Cardiac muscle cell (in vitro differentiated cells and primary cell): ENCODE results near the gene LENG8. TPM values are rescaled to one million over a fixed set of nuclear protein-coding genes. Genes with fewer than 3 reads are reported as not detected.

Source experiments
- DNase-seq, 2 donors: peaks; one replicate each; pipeline versions ENCODE4 v3.0.0 to v3.0.0-alpha.2; 2010 to 2017; ENCODE audit warnings: low read depth in 1 of 2, low spot score in 1 of 2
- H3K27ac ChIP-seq: fragments of 200-600 bp; sonication (generic); 2 replicates; pipeline ENCODE4 v1.5.1; 2016
- H3K27me3 ChIP-seq: fragments of 200-600 bp; sonication (generic); 2 replicates; pipeline ENCODE4 v1.6.0; 2016; ENCODE audit warnings: control low read depth
- H3K36me3 ChIP-seq: fragments of 200-600 bp; sonication (generic); 2 replicates; pipeline ENCODE4 v1.5.1; 2016; ENCODE audit warnings: control low read depth
- H3K4me1 ChIP-seq: fragments of 200-600 bp; sonication (generic); 2 replicates; pipeline ENCODE4 v1.8.1; 2017; ENCODE audit warnings: low read depth, mild to moderate bottlenecking, mixed run types
- H3K4me3 ChIP-seq: fragments of 200-600 bp; sonication (generic); 2 replicates; pipeline ENCODE4 v1.5.1; 2016; ENCODE audit warnings: mild to moderate bottlenecking
- H3K9me3 ChIP-seq: fragments of 200-600 bp; sonication (generic); 2 replicates; pipeline ENCODE4 v1.5.1; 2017; ENCODE audit warnings: low read depth, mild to moderate bottlenecking, control low read depth
- polyA plus RNA-seq: library from polyadenylated mRNA; unstranded; fragments of >200 nt; fragmentation: Nextera tagmentation; extraction: Ambion mirVana; gene quantifications from 2 replicates; pipeline ENCODE4 v1.2.1, GENCODE V29; 2016
- total RNA-seq: library from RNA; depleted of rRNA; stranded (reverse); fragments of >200 nt; gene quantifications from 2 replicates; pipeline ENCODE4 v1.2.3, GENCODE V29; 2016
- TF ChIP-seq, protein P1 (sequence below): IDR thresholded peaks from 2 replicates; pipeline ENCODE4 v1.5.1; 2012; ENCODE audit warnings: low read depth, mild to moderate bottlenecking, low read length

Gene LENG8
- total and polyA plus RNA-seq, 2 experiments from 2014 or later: 78.4 to 171 TPM

DNA sequence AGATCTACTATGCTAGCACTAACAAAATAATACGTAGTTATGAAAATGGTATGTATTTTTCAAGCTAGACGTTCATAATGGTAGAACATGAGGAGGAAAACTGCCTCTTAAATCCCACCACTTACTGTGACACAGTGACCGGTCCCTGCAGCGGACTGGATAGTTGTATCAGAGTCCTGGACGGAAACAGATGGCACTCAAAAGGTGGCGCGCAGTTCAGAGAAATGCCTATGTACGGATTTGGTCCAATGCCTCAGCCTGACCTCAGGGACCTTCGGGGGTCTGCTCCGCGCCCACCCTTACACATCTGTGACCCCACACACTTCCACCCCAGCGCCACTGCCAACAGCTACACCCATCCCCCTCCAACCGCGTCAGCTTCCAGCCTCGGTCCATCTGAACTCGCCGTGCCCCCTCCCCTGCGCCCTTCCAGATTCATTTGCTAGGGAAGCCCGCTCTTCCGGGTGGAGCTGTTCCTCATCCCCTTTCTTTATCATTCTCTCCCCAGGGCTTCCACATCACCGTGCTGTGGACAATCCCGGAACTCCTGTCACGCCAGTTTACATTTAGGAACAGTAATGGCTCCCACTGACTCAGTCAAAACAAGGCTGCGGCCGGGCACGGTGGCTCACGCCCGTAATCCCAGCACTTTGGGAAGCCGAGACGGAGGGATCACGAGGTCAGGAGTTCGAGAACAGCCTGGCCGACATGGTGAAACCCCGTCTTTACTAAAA, 792 bp upstream of the LENG8 start:
- TF ChIP-seq, protein P1, sequence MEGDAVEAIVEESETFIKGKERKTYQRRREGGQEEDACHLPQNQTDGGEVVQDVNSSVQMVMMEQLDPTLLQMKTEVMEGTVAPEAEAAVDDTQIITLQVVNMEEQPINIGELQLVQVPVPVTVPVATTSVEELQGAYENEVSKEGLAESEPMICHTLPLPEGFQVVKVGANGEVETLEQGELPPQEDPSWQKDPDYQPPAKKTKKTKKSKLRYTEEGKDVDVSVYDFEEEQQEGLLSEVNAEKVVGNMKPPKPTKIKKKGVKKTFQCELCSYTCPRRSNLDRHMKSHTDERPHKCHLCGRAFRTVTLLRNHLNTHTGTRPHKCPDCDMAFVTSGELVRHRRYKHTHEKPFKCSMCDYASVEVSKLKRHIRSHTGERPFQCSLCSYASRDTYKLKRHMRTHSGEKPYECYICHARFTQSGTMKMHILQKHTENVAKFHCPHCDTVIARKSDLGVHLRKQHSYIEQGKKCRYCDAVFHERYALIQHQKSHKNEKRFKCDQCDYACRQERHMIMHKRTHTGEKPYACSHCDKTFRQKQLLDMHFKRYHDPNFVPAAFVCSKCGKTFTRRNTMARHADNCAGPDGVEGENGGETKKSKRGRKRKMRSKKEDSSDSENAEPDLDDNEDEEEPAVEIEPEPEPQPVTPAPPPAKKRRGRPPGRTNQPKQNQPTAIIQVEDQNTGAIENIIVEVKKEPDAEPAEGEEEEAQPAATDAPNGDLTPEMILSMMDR: no peak
- no peaks in the 10 kb centered on the region for H3K9me3 ChIP-seq
- no peaks in the 10 kb centered on the region for H3K27me3 ChIP-seq
- peaks cover 21% of the 10 kb centered on the region for H3K36me3 ChIP-seq
- peaks cover 13% of the 10 kb centered on the region for H3K4me1 ChIP-seq
- peak overlapping the region; percentile 86 for H3K27ac ChIP-seq
- peak overlapping the region; percentile 63 for H3K4me3 ChIP-seq
- DNase-seq: peak; percentile 69 to 72

DNA sequence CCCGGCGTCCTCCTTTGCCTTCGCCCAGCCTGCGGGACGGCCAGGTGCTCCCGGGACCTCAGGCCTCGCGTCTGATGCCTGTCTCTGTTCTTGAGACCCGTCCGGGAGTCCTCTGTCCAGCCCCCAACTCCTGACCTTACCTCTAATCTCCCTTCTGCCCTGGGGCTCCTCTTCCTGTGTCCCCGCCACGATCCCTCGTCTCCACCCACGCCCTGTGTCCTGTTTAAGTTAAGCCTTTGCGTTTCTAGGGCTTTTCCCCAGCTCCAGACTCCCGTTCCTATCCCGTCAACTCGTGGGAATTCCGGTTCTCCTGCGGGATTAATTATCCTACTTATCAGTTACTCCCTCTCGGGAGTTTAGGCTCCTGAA, 686 bp downstream of the LENG8 start:
- peak overlapping the region; percentile 63 for H3K4me3 ChIP-seq
- peaks cover 13% of the 10 kb centered on the region for H3K4me1 ChIP-seq
- DNase-seq: peak in 1 of 2 donors; percentile 39
- peaks cover 36% of the 10 kb centered on the region for H3K36me3 ChIP-seq
- TF ChIP-seq, protein P1: no peak
- no peaks in the 10 kb centered on the region for H3K9me3 ChIP-seq
- H3K27me3 ChIP-seq: no peaks in the 10 kb centered on the region
- H3K27ac ChIP-seq: peak overlapping the region; percentile 86

DNA sequence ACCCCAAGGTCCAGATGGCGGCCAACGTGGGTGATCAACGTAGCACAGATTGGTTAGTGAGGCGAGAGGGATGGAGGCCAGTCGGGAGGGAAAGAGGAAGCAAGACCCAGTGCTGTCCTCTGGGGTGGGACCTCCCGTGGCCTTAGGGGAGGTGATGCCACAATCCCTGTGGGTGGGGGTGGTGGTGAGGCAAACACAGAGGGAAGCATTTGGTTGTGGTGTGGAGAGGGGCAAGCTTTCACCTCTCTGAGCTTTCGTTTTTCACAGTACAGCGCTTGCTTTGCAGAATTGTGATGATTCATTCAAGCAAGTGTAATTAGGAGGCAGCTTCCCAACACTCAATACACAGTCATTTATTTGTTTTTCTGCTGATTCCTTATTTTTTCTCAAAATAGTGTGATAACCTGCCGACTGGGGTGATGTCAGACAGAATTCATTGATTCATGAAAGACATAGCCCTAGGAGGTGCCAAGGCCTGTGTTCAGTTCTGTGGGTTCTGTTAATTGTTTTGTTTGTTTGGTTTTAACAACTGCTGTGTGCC, 2.4 kb downstream of the LENG8 start:
- peaks cover 13% of the 10 kb centered on the region for H3K4me1 ChIP-seq
- no peak overlapping the region for H3K4me3 ChIP-seq
- DNase-seq: no peak
- TF ChIP-seq, protein P1: no peak
- H3K36me3 ChIP-seq: peaks cover 52% of the 10 kb centered on the region
- H3K9me3 ChIP-seq: no peaks in the 10 kb centered on the region
- H3K27ac ChIP-seq: no peak overlapping the region
- no peaks in the 10 kb centered on the region for H3K27me3 ChIP-seq

DNA sequence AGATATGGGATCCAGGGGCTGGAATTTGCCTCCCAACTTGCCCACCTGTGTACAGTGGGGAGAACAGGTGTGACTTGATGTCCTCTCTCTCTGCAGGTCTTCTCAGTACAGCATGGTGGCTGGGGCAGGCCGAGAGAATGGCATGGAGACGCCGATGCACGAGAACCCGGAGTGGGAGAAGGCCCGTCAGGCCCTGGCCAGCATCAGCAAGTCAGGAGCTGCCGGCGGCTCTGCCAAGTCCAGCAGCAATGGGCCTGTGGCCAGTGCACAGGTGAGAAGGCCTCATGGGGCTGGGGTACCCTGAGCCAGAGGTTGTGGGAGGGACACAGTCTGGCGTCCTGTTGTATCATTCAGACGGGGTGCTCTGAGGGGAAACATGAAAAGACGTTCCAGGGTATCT, 3.0 kb downstream of the LENG8 start:
- peaks cover 56% of the 10 kb centered on the region for H3K36me3 ChIP-seq
- no peaks in the 10 kb centered on the region for H3K9me3 ChIP-seq
- no peak overlapping the region for H3K27ac ChIP-seq
- no peaks in the 10 kb centered on the region for H3K27me3 ChIP-seq
- TF ChIP-seq, protein P1: no peak
- H3K4me3 ChIP-seq: no peak overlapping the region
- H3K4me1 ChIP-seq: peaks cover 12% of the 10 kb centered on the region
- no peak for DNase-seq

DNA sequence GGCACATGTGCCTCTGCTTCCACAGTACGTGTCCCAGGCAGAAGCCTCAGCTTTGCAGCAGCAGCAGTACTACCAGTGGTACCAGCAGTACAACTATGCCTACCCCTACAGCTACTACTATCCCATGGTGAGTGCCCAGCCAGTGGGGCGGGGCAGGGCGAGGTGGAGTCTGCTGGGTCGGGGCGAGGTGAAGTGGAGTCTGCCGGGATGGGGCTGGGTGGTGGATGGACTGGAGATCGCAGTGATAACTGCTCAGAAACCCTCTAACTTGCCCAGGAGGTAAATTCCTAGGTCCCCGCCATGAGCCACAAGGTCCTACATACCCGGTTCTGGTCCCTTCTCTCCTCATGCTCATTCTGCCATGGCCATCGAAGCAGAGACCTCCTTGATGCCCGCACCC, 3.6 kb downstream of the LENG8 start:
- TF ChIP-seq, protein P1: no peak
- no peaks in the 10 kb centered on the region for H3K27me3 ChIP-seq
- no peak overlapping the region for H3K4me3 ChIP-seq
- peaks cover 6% of the 10 kb centered on the region for H3K4me1 ChIP-seq
- no peak overlapping the region for H3K27ac ChIP-seq
- H3K9me3 ChIP-seq: no peaks in the 10 kb centered on the region
- DNase-seq: no peak
- peaks cover 62% of the 10 kb centered on the region for H3K36me3 ChIP-seq
